IMR-90 (cell line): Measurements from ENCODE around the gene SIGLEC12. TPM values are rescaled to one million over a fixed set of nuclear protein-coding genes. Genes with fewer than 3 reads are reported as not detected.

Experiments
- ATAC-seq: fragments of 200-7000 bp; cut with Tn5 transposase; 2 replicates; pipeline ENCODE4 v1.9.1; 2020; ENCODE audit warnings: low read depth, mild to moderate bottlenecking, moderate library complexity
- BruUV-seq: library from RNA; stranded (reverse); fragments of 400-500 nt; replicated peaks from 2 replicates; lab custom pipeline; 2021; lab: Mats Ljungman, UMichigan
- CTCF ChIA-PET: fragments of 300-600 bp; formaldehyde crosslinking; extraction: SDS; loops from one replicate; lab custom pipeline; 2021; ENCODE audit warnings: antibody characterized with exemption; lab: Yijun Ruan, JAX
- POLR2A ChIA-PET: fragments of 300-600 bp; sonication (Branson Sonifier 250); formaldehyde crosslinking; loops from one replicate; lab custom pipeline; 2022; ENCODE audit warnings: antibody characterized with exemption; ENCODE audit not compliant: unreplicated experiment; lab: Charles Lee
- DNase-seq: peaks from one replicate; pipeline ENCODE4 v3.0.0; 2013
- H2AFZ ChIP-seq: replicated peaks from 2 replicates; pipeline ENCODE3; 2013; ENCODE audit warnings: low read length, mild to moderate bottlenecking; ENCODE audit not compliant: poor library complexity
- H2AK5ac ChIP-seq: 2 replicates; pipeline ENCODE4 v1.6.1; 2013; ENCODE audit warnings: low read depth, low read length, inconsistent platforms
- H2AK9ac ChIP-seq: replicated peaks from 2 replicates; pipeline ENCODE3; 2013; ENCODE audit warnings: mild to moderate bottlenecking, low read depth, low read length, moderate library complexity; ENCODE audit not compliant: poor library complexity
- H2BK120ac ChIP-seq: 2 replicates; pipeline ENCODE4 v1.6.1; 2013; ENCODE audit warnings: low read depth, low read length, inconsistent platforms
- H2BK15ac ChIP-seq: 3 replicates; pipeline ENCODE4 v1.6.1; 2013; ENCODE audit warnings: low read depth, low read length, inconsistent platforms
- H2BK20ac ChIP-seq: 2 replicates; pipeline ENCODE4 v1.6.1; 2013; ENCODE audit warnings: low read depth, mild to moderate bottlenecking, inconsistent platforms, low read length, moderate library complexity
- H2BK5ac ChIP-seq: 2 replicates; pipeline ENCODE4 v1.6.1; 2013; ENCODE audit warnings: mild to moderate bottlenecking, low read depth, low read length, inconsistent platforms; ENCODE audit not compliant: poor library complexity, severe bottlenecking
- H3K14ac ChIP-seq: replicated peaks from 2 replicates; pipeline ENCODE4 v1.6.1; 2013; ENCODE audit warnings: low read depth, low read length, inconsistent platforms
- H3K18ac ChIP-seq: 2 replicates; pipeline ENCODE4 v1.6.1; 2013; ENCODE audit warnings: low read depth, low read length, control low read depth
- H3K23ac ChIP-seq: 2 replicates; pipeline ENCODE4 v1.6.1; 2013; ENCODE audit warnings: low read depth, low read length, inconsistent platforms
- H3K27ac ChIP-seq: 2 replicates; pipeline ENCODE4 v1.5.1; 2013; ENCODE audit warnings: mild to moderate bottlenecking, control low read depth, low read length; ENCODE audit not compliant: insufficient read depth
- H3K27me3 ChIP-seq: 2 replicates; pipeline ENCODE4 v1.6.1; 2013; ENCODE audit warnings: low read length; ENCODE audit not compliant: control insufficient read depth, insufficient read depth
- H3K36me3 ChIP-seq: 2 replicates; pipeline ENCODE4 v1.6.1; 2013; ENCODE audit warnings: low read length, mixed read lengths; ENCODE audit not compliant: control insufficient read depth, insufficient read depth
- H3K4ac ChIP-seq: 2 replicates; pipeline ENCODE4 v1.6.1; 2013; ENCODE audit warnings: low read depth, low read length, inconsistent platforms
- H3K4me1 ChIP-seq: 2 replicates; pipeline ENCODE4 v1.6.1; 2013; ENCODE audit warnings: low read length, mixed read lengths; ENCODE audit not compliant: control insufficient read depth, insufficient read depth
- H3K4me2 ChIP-seq: 2 replicates; pipeline ENCODE4 v1.6.1; 2013; ENCODE audit warnings: low read depth, mild to moderate bottlenecking, control low read depth, low read length, moderate library complexity
- H3K4me3 ChIP-seq: 2 replicates; pipeline ENCODE4 v1.5.1; 2013; ENCODE audit warnings: low read depth, mild to moderate bottlenecking, control low read depth, low read length, moderate library complexity; ENCODE audit not compliant: insufficient read depth
- H3K56ac ChIP-seq: 2 replicates; pipeline ENCODE4 v1.6.1; 2013; ENCODE audit warnings: low read length, inconsistent platforms; ENCODE audit not compliant: insufficient read depth; ENCODE audit errors: extremely low read depth
- H3K79me1 ChIP-seq, 2 experiments: 2 replicates each; pipeline ENCODE4 v1.6.1; 2013; ENCODE audit warnings: low read length in 2 of 2, inconsistent platforms in 1 of 2, low read depth in 1 of 2
- H3K9ac ChIP-seq: 2 replicates; pipeline ENCODE4 v1.6.1; 2013; ENCODE audit warnings: low read depth, low read length, control low read depth
- H3K9me1 ChIP-seq: 2 replicates; pipeline ENCODE4 v1.6.1; 2013; ENCODE audit warnings: low read length, inconsistent platforms; ENCODE audit not compliant: insufficient read depth
- H3K9me3 ChIP-seq: 2 replicates; pipeline ENCODE4 v1.6.1; 2013; ENCODE audit warnings: low read length; ENCODE audit not compliant: control insufficient read depth, insufficient read depth
- H4K20me1 ChIP-seq: 2 replicates; pipeline ENCODE4 v1.6.1; 2013; ENCODE audit warnings: low read length, inconsistent platforms; ENCODE audit not compliant: insufficient read depth
- H4K5ac ChIP-seq: 2 replicates; pipeline ENCODE4 v1.6.1; 2013; ENCODE audit warnings: mild to moderate bottlenecking, low read depth, low read length, control low read depth
- H4K8ac ChIP-seq, 2 experiments: 2 replicates each; pipeline ENCODE4 v1.6.1; 2013; ENCODE audit warnings: low read depth in 2 of 2, low read length in 2 of 2, control low read depth in 1 of 2, inconsistent platforms in 1 of 2
- H4K91ac ChIP-seq: 2 replicates; pipeline ENCODE4 v1.6.1; 2013; ENCODE audit warnings: low read depth, low read length, inconsistent platforms; ENCODE audit not compliant: insufficient read depth
- BHLHE40 ChIP-seq: fragments of 150-350 bp; IDR thresholded peaks from 2 replicates; pipeline ENCODE4 v1.6.1; 2016; ENCODE audit warnings: mild to moderate bottlenecking, low read depth, low read length
- CEBPB ChIP-seq: IDR thresholded peaks from 2 replicates; pipeline ENCODE4 v1.6.1; 2012; ENCODE audit warnings: low read depth, low read length, improper control_type of control experiment
- CHD1 ChIP-seq: IDR thresholded peaks from 2 replicates; pipeline ENCODE4 v1.6.1; 2012; ENCODE audit warnings: low read depth, low read length, improper control_type of control experiment
- ELK1 ChIP-seq: fragments of 150-350 bp; IDR thresholded peaks from 2 replicates; pipeline ENCODE4 v1.6.1; 2016; ENCODE audit warnings: low read depth, mild to moderate bottlenecking, low read length, moderate library complexity, borderline replicate concordance
- FOS ChIP-seq: fragments of 150-350 bp; IDR thresholded peaks from 2 replicates; pipeline ENCODE4 v1.6.1; 2016; ENCODE audit warnings: low read depth, low read length
- MAFK ChIP-seq: IDR thresholded peaks from 2 replicates; pipeline ENCODE4 v1.6.1; 2012; ENCODE audit warnings: low read depth, low read length, improper control_type of control experiment
- MAZ ChIP-seq: IDR thresholded peaks from 2 replicates; pipeline ENCODE4 v1.6.1; 2012; ENCODE audit warnings: low read depth, mild to moderate bottlenecking, low read length, improper control_type of control experiment, moderate library complexity, borderline replicate concordance
- MXI1 ChIP-seq: IDR thresholded peaks from 2 replicates; pipeline ENCODE4 v1.6.1; 2012; ENCODE audit warnings: low read depth, mild to moderate bottlenecking, low read length, moderate library complexity, borderline replicate concordance
- POLR2A ChIP-seq: IDR thresholded peaks from 2 replicates; pipeline ENCODE4 v1.6.1; 2012; ENCODE audit warnings: mild to moderate bottlenecking, low read depth, low read length
- RAD21 ChIP-seq: IDR thresholded peaks from 2 replicates; pipeline ENCODE4 v1.6.1; 2012; ENCODE audit warnings: low read length, improper control_type of control experiment
- RCOR1 ChIP-seq: IDR thresholded peaks from 2 replicates; pipeline ENCODE4 v1.6.1; 2012; ENCODE audit warnings: mild to moderate bottlenecking, low read length, improper control_type of control experiment; ENCODE audit not compliant: insufficient replicate concordance
- RFX5 ChIP-seq: IDR thresholded peaks from 2 replicates; pipeline ENCODE4 v1.8.0; 2012; ENCODE audit warnings: low read depth, mild to moderate bottlenecking, low read length, moderate library complexity
- SMC3 ChIP-seq: fragments of 150-350 bp; IDR thresholded peaks from 2 replicates; pipeline ENCODE4 v1.6.1; 2016; ENCODE audit warnings: low read depth, mild to moderate bottlenecking, antibody characterized with exemption, low read length, moderate library complexity
- WGBS, 2 experiments: methylation state at CpG; one replicate each; pipeline versions ENCODE4 v1.1.5 to v1.1.7; 2013; ENCODE audit warnings: missing lambda C conversion rate in 2 of 2; ENCODE audit not compliant: insufficient read length in 1 of 2; ENCODE audit errors: extremely low coverage in 2 of 2; 5-methylcytosine and 5-hydroxymethylcytosine counted together
- dilution Hi-C: fragments of 300-500 bp; cut with HindIII; formaldehyde crosslinking; loops from one replicate; pipeline ENCODE4 v1.14.3; 2018; ENCODE audit warnings: low sequenced_read_pairs; ENCODE audit not compliant: unreplicated experiment
- in situ Hi-C: fragments of 300-500 bp; cut with MboI; formaldehyde crosslinking; loops from 3 replicates; pipeline ENCODE4 v1.14.3; 2019; ENCODE audit warnings: low sequenced_read_pairs, inconsistent platforms, mixed read lengths
- intact Hi-C: fragments of 100-400 bp; cut with micrococcal nuclease; formaldehyde crosslinking; loops from 2 replicates; pipeline ENCODE4 v1.10.0; 2022
- polyA plus RNA-seq, 3 experiments: library from polyadenylated mRNA; depleted of rRNA; stranded (reverse); fragments of >200 nt; gene quantifications; 2 replicates each; pipeline ENCODE4 v1.2.3, GENCODE V29; 2012; ENCODE audit warnings: low replicate concordance in 1 of 3
- total RNA-seq: library from RNA; depleted of rRNA; stranded (reverse); fragments of >200 nt; gene quantifications from 2 replicates; pipeline ENCODE4 v1.2.3, GENCODE V29; 2012
- TF ChIP-seq, protein P1 (sequence below): conservative IDR thresholded peaks from 2 replicates; pipeline ENCODE4 v1.5.1; 2012; ENCODE audit warnings: mild to moderate bottlenecking, low read depth, low read length, improper control_type of control experiment

SIGLEC12 gene
- total and polyA plus RNA-seq, 2 of the 4 experiments (the other 2 are of a cell fraction), result not detected

- no peak overlapping the region for H2AK5ac ChIP-seq
- no peak overlapping the region for H3K4me3 ChIP-seq
- no peak overlapping the region for H2BK15ac ChIP-seq
- no peak for TF ChIP-seq ELK1
- TF ChIP-seq MAZ, result no peak
- TF ChIP-seq MXI1, result no peak
- TF ChIP-seq RAD21, result no peak
- TF ChIP-seq FOS, result no peak
- no peak for TF ChIP-seq BHLHE40
- no peak for TF ChIP-seq SMC3
- no peak for TF ChIP-seq MAFK
- TF ChIP-seq, protein P1, sequence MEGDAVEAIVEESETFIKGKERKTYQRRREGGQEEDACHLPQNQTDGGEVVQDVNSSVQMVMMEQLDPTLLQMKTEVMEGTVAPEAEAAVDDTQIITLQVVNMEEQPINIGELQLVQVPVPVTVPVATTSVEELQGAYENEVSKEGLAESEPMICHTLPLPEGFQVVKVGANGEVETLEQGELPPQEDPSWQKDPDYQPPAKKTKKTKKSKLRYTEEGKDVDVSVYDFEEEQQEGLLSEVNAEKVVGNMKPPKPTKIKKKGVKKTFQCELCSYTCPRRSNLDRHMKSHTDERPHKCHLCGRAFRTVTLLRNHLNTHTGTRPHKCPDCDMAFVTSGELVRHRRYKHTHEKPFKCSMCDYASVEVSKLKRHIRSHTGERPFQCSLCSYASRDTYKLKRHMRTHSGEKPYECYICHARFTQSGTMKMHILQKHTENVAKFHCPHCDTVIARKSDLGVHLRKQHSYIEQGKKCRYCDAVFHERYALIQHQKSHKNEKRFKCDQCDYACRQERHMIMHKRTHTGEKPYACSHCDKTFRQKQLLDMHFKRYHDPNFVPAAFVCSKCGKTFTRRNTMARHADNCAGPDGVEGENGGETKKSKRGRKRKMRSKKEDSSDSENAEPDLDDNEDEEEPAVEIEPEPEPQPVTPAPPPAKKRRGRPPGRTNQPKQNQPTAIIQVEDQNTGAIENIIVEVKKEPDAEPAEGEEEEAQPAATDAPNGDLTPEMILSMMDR, result no peak
- TF ChIP-seq RCOR1, result no peak
- no peak for TF ChIP-seq CEBPB
- no peak for TF ChIP-seq CHD1
- no peak for TF ChIP-seq POLR2A
- no peak for TF ChIP-seq RFX5
- H4K91ac ChIP-seq, result no peak overlapping the region
- H3K9ac ChIP-seq, result no peak overlapping the region
- H3K4ac ChIP-seq, result no peak overlapping the region
- no peak overlapping the region for H3K14ac ChIP-seq
- POLR2A ChIA-PET, result no interaction called here
- no peaks in the 10 kb centered on the region for H3K27me3 ChIP-seq
- no peak for DNase-seq
- BruUV-seq, result no TSS peak
- no peaks in the 10 kb centered on the region for H3K79me1 ChIP-seq
- H3K18ac ChIP-seq, result no peak overlapping the region
- H4K20me1 ChIP-seq, result no peaks in the 10 kb centered on the region
- no peak overlapping the region for H4K5ac ChIP-seq
- no peaks in the 10 kb centered on the region; the same call in 1 of the 2 replicates for H3K9me3 ChIP-seq
- H4K8ac ChIP-seq, result no peak overlapping the region
- CTCF ChIA-PET, result interaction anchor here (0.9 to 2.1 kb wide), 2 partner anchors 8 to 150 kb away, joined by 6 to 8 read pairs; no protein-coding TSS in a partner anchor
- no peak overlapping the region for H3K4me2 ChIP-seq
- H2BK5ac ChIP-seq, result no peak overlapping the region
- no peaks in the 10 kb centered on the region for H3K9me1 ChIP-seq
- no peak overlapping the region for H2AK9ac ChIP-seq
- no peak for ATAC-seq
- no CpG with 5 or more reads among the region's 3 CpGs for WGBS, 2 experiments
- H3K56ac ChIP-seq, result no peak overlapping the region
- H3K4me1 ChIP-seq, result no peaks in the 10 kb centered on the region
- dilution Hi-C loops (no loop called here), in situ Hi-C loops (no loop called here), intact Hi-C loops (no loop called here)
- H2BK20ac ChIP-seq, result no peak overlapping the region
- no peak overlapping the region for H2AFZ ChIP-seq
- H3K23ac ChIP-seq, result no peak overlapping the region
- H3K27ac ChIP-seq, result no peak overlapping the region
- H3K36me3 ChIP-seq, result no peaks in the 10 kb centered on the region
- no peak overlapping the region for H2BK120ac ChIP-seq
Measured at GRCh38 chr19:51507192-51507591, 5.6 kb upstream of the SIGLEC12 start.
